Upper lobe of left lung (tissue), 4 donors: ENCODE data around the gene SLC5A1.

Experiments
- POLR2A ChIP-seq, 4 donors: fragments of 450-650 bp; IDR thresholded peaks; one replicate each; pipeline ENCODE4 v1.5.1; 2016 to 2017; ENCODE audit warnings: antibody characterized with exemption in 4 of 4, mild to moderate bottlenecking in 2 of 4
- POLR2AphosphoS5 ChIP-seq, 2 donors: sonication (generic); formaldehyde crosslinking; IDR thresholded peaks; one replicate each; pipeline ENCODE4 v1.5.1; 2017; ENCODE audit warnings: antibody characterized with exemption in 2 of 2
- TF ChIP-seq, protein P1 (sequence below), 6 experiments: fragments of 450-650 bp in 4 of 6; fragments of 200-600 bp in 2 of 6; sonication (generic) in 2 of 6; IDR thresholded peaks; one replicate each; pipeline ENCODE4 v1.5.1; 2016 to 2019; ENCODE audit warnings: antibody characterized with exemption in 6 of 6

GRCh38 chr22:32063701-32064100 is 20.6 kb downstream of the SLC5A1 start:
- TF ChIP-seq POLR2AphosphoS5 (IDR thresholded peaks at IDR 0.05), result no peak
- TF ChIP-seq, protein P1, sequence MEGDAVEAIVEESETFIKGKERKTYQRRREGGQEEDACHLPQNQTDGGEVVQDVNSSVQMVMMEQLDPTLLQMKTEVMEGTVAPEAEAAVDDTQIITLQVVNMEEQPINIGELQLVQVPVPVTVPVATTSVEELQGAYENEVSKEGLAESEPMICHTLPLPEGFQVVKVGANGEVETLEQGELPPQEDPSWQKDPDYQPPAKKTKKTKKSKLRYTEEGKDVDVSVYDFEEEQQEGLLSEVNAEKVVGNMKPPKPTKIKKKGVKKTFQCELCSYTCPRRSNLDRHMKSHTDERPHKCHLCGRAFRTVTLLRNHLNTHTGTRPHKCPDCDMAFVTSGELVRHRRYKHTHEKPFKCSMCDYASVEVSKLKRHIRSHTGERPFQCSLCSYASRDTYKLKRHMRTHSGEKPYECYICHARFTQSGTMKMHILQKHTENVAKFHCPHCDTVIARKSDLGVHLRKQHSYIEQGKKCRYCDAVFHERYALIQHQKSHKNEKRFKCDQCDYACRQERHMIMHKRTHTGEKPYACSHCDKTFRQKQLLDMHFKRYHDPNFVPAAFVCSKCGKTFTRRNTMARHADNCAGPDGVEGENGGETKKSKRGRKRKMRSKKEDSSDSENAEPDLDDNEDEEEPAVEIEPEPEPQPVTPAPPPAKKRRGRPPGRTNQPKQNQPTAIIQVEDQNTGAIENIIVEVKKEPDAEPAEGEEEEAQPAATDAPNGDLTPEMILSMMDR (IDR thresholded peaks at IDR 0.05), result no peak
- TF ChIP-seq POLR2A (IDR thresholded peaks at IDR 0.05), result no peak
